Keratinocyte (primary cell): ENCODE data around the gene NODAL. TPM values are rescaled to one million over a fixed set of nuclear protein-coding genes. Genes with fewer than 3 reads are reported as not detected.
"Not testable (repeated sequence)": the region's sequence is repeated elsewhere in the genome, so short reads cannot be mapped to it uniquely, and the experiment has no call there.

Experiments used
- DNase-seq: peaks from one replicate; pipeline ENCODE4 v3.0.0-alpha.2; 2011; ENCODE audit warnings: low read depth, missing footprints, low spot score
- FAIRE-seq: peaks from 2 replicates; lab custom pipeline; 2011; peaks lifted over from hg19 to GRCh38; lab: Jason Lieb, UNC
- H2AFZ ChIP-seq: 2 replicates; pipeline ENCODE4 v1.6.0; 2012; ENCODE audit warnings: low read length, control low read depth, inconsistent platforms; ENCODE audit not compliant: control insufficient read depth
- H3K27ac ChIP-seq: 2 replicates; pipeline ENCODE4 v1.5.1; 2011; ENCODE audit warnings: low read length; ENCODE audit not compliant: control insufficient read depth, insufficient read depth
- H3K27me3 ChIP-seq: 3 replicates; pipeline ENCODE4 v1.6.0; 2011; ENCODE audit warnings: low read length; ENCODE audit not compliant: control insufficient read depth, insufficient read depth; ENCODE audit errors: extremely low read depth
- H3K36me3 ChIP-seq, 2 experiments: 2 replicates in 1 of 2; 3 replicates in 1 of 2; pipeline ENCODE4 v1.5.1; 2011; ENCODE audit warnings: low read length in 2 of 2, mild to moderate bottlenecking in 1 of 2; ENCODE audit not compliant: control insufficient read depth in 2 of 2, insufficient read depth in 2 of 2; ENCODE audit errors: extremely low read depth in 1 of 2
- H3K4me1 ChIP-seq: 3 replicates; pipeline ENCODE4 v1.5.1; 2011; ENCODE audit warnings: low read length; ENCODE audit not compliant: control insufficient read depth, insufficient read depth; ENCODE audit errors: extremely low read depth
- H3K4me2 ChIP-seq: 3 replicates; pipeline ENCODE4 v1.6.0; 2011; ENCODE audit warnings: low read depth, low read length; ENCODE audit not compliant: control insufficient read depth, insufficient read depth; ENCODE audit errors: extremely low read depth
- H3K4me3 ChIP-seq, 3 experiments: fragments of 200-600 bp in 1 of 3; sonication (generic) in 1 of 3; 2 replicates in 2 of 3; 3 replicates in 1 of 3; pipeline ENCODE4 v1.5.1; 2011 to 2016; ENCODE audit warnings: low read length in 3 of 3, mild to moderate bottlenecking in 3 of 3, control low read depth in 2 of 3, inconsistent platforms in 1 of 3, low read depth in 1 of 3, mixed read lengths in 1 of 3, mixed run types in 1 of 3, moderate library complexity in 1 of 3; ENCODE audit not compliant: control insufficient read depth in 2 of 3, insufficient read depth in 2 of 3; ENCODE audit errors: extremely low read depth in 1 of 3
- H3K79me2 ChIP-seq: 2 replicates; pipeline ENCODE4 v1.6.0; 2012; ENCODE audit warnings: low read length; ENCODE audit not compliant: control insufficient read depth, insufficient read depth
- H3K9ac ChIP-seq: 3 replicates; pipeline ENCODE4 v1.6.0; 2011; ENCODE audit warnings: low read length; ENCODE audit not compliant: control insufficient read depth, insufficient read depth; ENCODE audit errors: extremely low read depth
- H3K9me1 ChIP-seq: 3 replicates; pipeline ENCODE4 v1.6.0; 2011; ENCODE audit warnings: low read length; ENCODE audit not compliant: control insufficient read depth, insufficient read depth; ENCODE audit errors: extremely low read depth
- H3K9me3 ChIP-seq: 2 replicates; pipeline ENCODE4 v1.5.1; 2012; ENCODE audit warnings: low read depth, low read length; ENCODE audit not compliant: control insufficient read depth
- H4K20me1 ChIP-seq: 3 replicates; pipeline ENCODE4 v1.6.0; 2011; ENCODE audit warnings: low read length; ENCODE audit not compliant: control insufficient read depth, insufficient read depth; ENCODE audit errors: extremely low read depth
- CTCF ChIP-seq, 3 experiments: IDR thresholded peaks in 1 of 3; conservative IDR thresholded peaks in 1 of 3; optimal IDR thresholded peaks in 1 of 3; 2 replicates in 2 of 3; 3 replicates in 1 of 3; pipeline versions ENCODE3 to v1.5.1; 2011; ENCODE audit warnings: low read length in 3 of 3, mild to moderate bottlenecking in 3 of 3, moderate library complexity in 2 of 3, control low read depth in 1 of 3, inconsistent platforms in 1 of 3; ENCODE audit not compliant: insufficient read depth in 2 of 3; ENCODE audit errors: extremely low read depth in 1 of 3
- EZH2 ChIP-seq: IDR thresholded peaks from one replicate; pipeline ENCODE4 v1.6.1; 2012; ENCODE audit warnings: inconsistent platforms, mild to moderate bottlenecking, low read length, moderate library complexity
- dilution Hi-C: fragments of 300-500 bp; cut with MboI; formaldehyde crosslinking; loops from one replicate; pipeline ENCODE4 v1.7.0; 2020; ENCODE audit warnings: low sequenced_read_pairs; ENCODE audit not compliant: extremely low pct_ligation_motif_present
- polyA plus RNA-seq, 5 experiments: library from polyadenylated mRNA; depleted of rRNA in 3 of 5; stranded (reverse) in 3 of 5; stranded (forward) in 1 of 5; unstranded in 1 of 5; fragments of >200 nt; gene quantifications; 1 replicate in 1 of 5; 2 replicates in 3 of 5; 3 replicates in 1 of 5; pipeline versions ENCODE4 v1.2.1 to v1.2.3, GENCODE V29; 2011 to 2012; ENCODE audit warnings: missing spikeins in 2 of 5, low read depth in 1 of 5, low replicate concordance in 1 of 5

The NODAL gene
- polyA plus RNA-seq, 1 donor (not counting 4 experiments of a cell fraction or from before 2014, with no cell fraction given): 0.46 TPM

DNA sequence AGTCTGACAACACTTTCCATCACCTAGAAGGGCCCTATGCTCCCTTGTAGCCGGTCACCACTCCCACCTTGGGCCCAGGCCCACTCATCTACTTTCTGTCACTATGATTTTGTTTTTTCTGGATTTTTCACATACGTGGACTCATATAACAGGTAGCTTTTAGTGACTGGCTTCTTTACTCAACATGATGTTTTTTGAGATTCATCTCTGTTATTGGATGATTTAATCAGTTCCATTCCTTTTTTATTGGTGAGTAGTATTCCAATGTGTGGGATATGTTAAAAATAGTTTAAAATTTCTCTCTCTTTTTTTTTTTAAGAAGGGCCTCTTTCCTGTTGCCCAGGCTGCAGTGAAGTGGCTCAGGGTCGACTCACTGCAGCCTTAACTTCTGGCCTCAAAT lies 46.3 kb upstream of the NODAL start:
- no peak for DNase-seq
- Histone ChIP-seq H3K9me1 (no peaks in the 10 kb centered on the region), H3K79me2 (no peaks in the 10 kb centered on the region), H3K36me3 (peaks cover 0 to 3% of the 10 kb centered on the region in 2 experiments), H3K9ac (no peak overlapping the region), H4K20me1 (no peaks in the 10 kb centered on the region), H3K27ac (no peak overlapping the region), H2AFZ (no peak overlapping the region), H3K4me2 (no peak overlapping the region), H3K9me3 (no peaks in the 10 kb centered on the region), H3K27me3 (no peaks in the 10 kb centered on the region), H3K4me3 (no peak overlapping the region), H3K4me1 (peaks cover 1% of the 10 kb centered on the region)
- TF ChIP-seq CTCF (optimal IDR thresholded peaks at IDR 0.05 in 1 of 3, IDR thresholded peaks at IDR 0.05 in 1 of 3, conservative IDR thresholded peaks at IDR 0.05 in 1 of 3; ENCODE audit: extremely low read depth in 1 of 3, insufficient read depth in 2 of 3, low read length in 3 of 3): no peak
- TF ChIP-seq EZH2: no peak
- dilution Hi-C loops: no loop called here
- no peak for FAIRE-seq

DNA sequence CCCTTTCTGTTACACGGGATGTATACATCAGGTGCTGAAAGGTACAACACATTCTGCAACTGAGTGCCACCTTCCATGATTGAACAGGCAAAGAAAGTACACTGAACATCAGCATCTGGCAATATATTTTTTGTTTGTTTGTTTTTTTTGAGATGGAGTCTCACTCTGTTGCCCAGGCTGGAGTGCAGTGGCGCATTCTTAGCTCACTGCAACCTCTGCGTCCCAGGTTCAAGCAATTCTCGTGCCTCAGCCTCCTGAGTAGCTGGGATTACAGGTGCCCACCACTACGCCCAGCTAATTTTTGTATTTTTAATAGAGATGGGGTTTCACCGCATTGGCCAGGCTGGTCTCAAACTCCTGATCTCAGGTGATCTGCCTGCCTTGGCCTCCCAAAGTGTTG lies 42.4 kb upstream of the NODAL start:
- dilution Hi-C loops, H4K20me1 ChIP-seq, H3K36me3 ChIP-seq, H3K9me1 ChIP-seq, H3K4me3 ChIP-seq, H3K27ac ChIP-seq, H3K27me3 ChIP-seq, H3K79me2 ChIP-seq, FAIRE-seq, H3K4me2 ChIP-seq, H3K9ac ChIP-seq, H2AFZ ChIP-seq, H3K4me1 ChIP-seq, DNase-seq, H3K9me3 ChIP-seq: not testable (repeated sequence)
